ENCODE data around the gene CELF1. TPM values are rescaled to one million over a fixed set of nuclear protein-coding genes. Genes with fewer than 3 reads are reported as not detected.

Gene CELF1
- polyA plus RNA-seq, 1 of the 3 experiments (the other 2 are of a cell fraction) = 47.5 TPM

DNA sequence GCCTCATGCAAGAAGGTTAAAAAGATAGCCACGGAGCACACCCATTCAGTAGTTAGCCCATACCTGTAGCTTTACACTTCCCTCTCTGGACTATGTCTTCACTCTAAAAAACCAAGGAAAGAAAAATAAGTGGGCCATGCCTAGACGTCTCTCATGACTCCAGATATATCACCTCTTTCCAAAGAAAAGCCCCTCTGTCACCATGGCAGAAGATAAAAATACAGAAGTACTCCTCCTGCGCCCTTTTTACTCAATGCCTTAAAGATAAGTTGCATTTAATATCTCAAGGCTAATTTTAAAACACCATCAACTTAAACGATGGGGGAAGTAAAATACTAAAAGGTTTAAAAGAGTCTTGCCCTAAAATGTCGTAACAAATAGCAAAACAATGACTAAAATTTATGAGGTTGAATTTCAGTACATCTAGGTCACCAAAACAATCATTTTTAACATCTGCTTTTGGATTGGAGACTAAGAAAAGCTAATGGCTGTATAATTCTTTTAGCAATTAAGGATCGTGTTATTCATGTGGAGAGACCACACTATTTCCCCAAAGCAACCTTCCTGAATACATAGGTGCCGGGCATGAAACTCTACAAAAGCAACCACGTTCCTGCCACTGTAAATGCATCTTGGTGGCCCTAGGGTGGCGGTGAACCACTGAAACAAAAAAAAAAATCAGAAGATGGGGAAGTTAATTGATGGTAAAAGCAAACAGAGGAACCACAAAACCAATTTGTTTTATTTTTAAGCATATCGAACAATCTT, 46.0 kb downstream of the CELF1 start (continued):
- TF ChIP-seq TCF12 (IDR thresholded peaks at IDR 0.05) (no peak), JUND (IDR thresholded peaks at IDR 0.05) (no peak), RXRA (IDR thresholded peaks at IDR 0.05; ENCODE audit: borderline replicate concordance, low read depth) (no peak), FOXJ3 (CRISPR knock-in tag; IDR thresholded peaks at IDR 0.05) (no peak), MEF2A (IDR thresholded peaks at IDR 0.05; ENCODE audit: borderline replicate concordance, low read depth) (no peak)

DNA sequence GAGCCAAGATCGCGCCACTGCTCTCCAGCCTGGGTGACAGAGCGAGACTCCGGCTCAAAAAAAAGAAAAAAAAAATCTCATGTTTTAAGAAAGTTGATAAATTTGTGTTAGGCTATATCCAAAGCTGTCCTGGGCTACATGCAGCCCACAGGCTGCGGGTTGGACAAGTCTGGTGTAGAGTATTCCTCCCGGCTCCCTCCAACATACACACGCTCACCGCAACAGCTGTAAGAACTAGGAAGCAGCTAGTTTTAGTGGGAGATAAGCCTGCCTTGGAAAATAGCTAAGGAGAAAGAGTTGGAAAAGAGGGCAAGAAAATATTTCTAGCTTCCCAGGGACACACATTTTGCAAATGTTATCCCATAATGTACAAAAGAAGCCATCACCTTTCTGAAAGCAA, 46.6 kb downstream of the CELF1 start:
- ChIA-PET POLR2A (no interaction called here), CTCF (no interaction called here)
- Histone ChIP-seq H3K9me3 (no peaks in the 10 kb centered on the region), H3K36me3 (replicated peaks in 1 of 2; ENCODE audit: control insufficient read depth in 1 of 2, insufficient read depth in 2 of 2, low read length in 1 of 2) (peaks cover 0 to 4% of the 10 kb centered on the region in 2 experiments), H3K4me3 (ENCODE audit: low read depth in 2 of 2, low read length in 1 of 2) (no peak overlapping the region), H3K4me2 (no peak overlapping the region), H3K27me3 (ENCODE audit: insufficient read depth) (no peaks in the 10 kb centered on the region), H3K9me2 (no peaks in the 10 kb centered on the region), H4K20me1 (ENCODE audit: insufficient read depth) (peaks cover 96% of the 10 kb centered on the region), H3F3A (replicated peaks; ENCODE audit: insufficient read depth) (peaks cover 20% of the 10 kb centered on the region), H3K4me1 (ENCODE audit: control insufficient read depth in 1 of 2, insufficient read depth in 2 of 2, low read depth in 1 of 2, low read length in 1 of 2) (peaks cover 4 to 26% of the 10 kb centered on the region in 2 experiments), H3K9ac (no peak overlapping the region), H3K27ac (ENCODE audit: low read depth in 2 of 2, low read length in 1 of 2) (no peak overlapping the region), H2AFZ (ENCODE audit: low read depth) (no peak overlapping the region), H3K79me2 (ENCODE audit: insufficient read depth) (peaks cover 100% of the 10 kb centered on the region)
- no peak for DNase-seq
- no peak for TF ChIP-seq JUND (IDR thresholded peaks at IDR 0.05)
- no peak for TF ChIP-seq TAF1 (IDR thresholded peaks at IDR 0.05; ENCODE audit: borderline replicate concordance, low read depth, low read length)
- TF ChIP-seq, protein P1, sequence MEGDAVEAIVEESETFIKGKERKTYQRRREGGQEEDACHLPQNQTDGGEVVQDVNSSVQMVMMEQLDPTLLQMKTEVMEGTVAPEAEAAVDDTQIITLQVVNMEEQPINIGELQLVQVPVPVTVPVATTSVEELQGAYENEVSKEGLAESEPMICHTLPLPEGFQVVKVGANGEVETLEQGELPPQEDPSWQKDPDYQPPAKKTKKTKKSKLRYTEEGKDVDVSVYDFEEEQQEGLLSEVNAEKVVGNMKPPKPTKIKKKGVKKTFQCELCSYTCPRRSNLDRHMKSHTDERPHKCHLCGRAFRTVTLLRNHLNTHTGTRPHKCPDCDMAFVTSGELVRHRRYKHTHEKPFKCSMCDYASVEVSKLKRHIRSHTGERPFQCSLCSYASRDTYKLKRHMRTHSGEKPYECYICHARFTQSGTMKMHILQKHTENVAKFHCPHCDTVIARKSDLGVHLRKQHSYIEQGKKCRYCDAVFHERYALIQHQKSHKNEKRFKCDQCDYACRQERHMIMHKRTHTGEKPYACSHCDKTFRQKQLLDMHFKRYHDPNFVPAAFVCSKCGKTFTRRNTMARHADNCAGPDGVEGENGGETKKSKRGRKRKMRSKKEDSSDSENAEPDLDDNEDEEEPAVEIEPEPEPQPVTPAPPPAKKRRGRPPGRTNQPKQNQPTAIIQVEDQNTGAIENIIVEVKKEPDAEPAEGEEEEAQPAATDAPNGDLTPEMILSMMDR (IDR thresholded peaks at IDR 0.05) = no peak
- TF ChIP-seq, protein P2, sequence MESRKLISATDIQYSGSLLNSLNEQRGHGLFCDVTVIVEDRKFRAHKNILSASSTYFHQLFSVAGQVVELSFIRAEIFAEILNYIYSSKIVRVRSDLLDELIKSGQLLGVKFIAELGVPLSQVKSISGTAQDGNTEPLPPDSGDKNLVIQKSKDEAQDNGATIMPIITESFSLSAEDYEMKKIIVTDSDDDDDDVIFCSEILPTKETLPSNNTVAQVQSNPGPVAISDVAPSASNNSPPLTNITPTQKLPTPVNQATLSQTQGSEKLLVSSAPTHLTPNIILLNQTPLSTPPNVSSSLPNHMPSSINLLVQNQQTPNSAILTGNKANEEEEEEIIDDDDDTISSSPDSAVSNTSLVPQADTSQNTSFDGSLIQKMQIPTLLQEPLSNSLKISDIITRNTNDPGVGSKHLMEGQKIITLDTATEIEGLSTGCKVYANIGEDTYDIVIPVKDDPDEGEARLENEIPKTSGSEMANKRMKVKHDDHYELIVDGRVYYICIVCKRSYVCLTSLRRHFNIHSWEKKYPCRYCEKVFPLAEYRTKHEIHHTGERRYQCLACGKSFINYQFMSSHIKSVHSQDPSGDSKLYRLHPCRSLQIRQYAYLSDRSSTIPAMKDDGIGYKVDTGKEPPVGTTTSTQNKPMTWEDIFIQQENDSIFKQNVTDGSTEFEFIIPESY (IDR thresholded peaks at IDR 0.05; ENCODE audit: borderline replicate concordance, low read depth) = no peak
- TF ChIP-seq, protein P3, sequence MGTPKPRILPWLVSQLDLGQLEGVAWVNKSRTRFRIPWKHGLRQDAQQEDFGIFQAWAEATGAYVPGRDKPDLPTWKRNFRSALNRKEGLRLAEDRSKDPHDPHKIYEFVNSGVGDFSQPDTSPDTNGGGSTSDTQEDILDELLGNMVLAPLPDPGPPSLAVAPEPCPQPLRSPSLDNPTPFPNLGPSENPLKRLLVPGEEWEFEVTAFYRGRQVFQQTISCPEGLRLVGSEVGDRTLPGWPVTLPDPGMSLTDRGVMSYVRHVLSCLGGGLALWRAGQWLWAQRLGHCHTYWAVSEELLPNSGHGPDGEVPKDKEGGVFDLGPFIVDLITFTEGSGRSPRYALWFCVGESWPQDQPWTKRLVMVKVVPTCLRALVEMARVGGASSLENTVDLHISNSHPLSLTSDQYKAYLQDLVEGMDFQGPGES (IDR thresholded peaks at IDR 0.05; ENCODE audit: low read depth, low read length) = no peak
- TF ChIP-seq, protein P4, sequence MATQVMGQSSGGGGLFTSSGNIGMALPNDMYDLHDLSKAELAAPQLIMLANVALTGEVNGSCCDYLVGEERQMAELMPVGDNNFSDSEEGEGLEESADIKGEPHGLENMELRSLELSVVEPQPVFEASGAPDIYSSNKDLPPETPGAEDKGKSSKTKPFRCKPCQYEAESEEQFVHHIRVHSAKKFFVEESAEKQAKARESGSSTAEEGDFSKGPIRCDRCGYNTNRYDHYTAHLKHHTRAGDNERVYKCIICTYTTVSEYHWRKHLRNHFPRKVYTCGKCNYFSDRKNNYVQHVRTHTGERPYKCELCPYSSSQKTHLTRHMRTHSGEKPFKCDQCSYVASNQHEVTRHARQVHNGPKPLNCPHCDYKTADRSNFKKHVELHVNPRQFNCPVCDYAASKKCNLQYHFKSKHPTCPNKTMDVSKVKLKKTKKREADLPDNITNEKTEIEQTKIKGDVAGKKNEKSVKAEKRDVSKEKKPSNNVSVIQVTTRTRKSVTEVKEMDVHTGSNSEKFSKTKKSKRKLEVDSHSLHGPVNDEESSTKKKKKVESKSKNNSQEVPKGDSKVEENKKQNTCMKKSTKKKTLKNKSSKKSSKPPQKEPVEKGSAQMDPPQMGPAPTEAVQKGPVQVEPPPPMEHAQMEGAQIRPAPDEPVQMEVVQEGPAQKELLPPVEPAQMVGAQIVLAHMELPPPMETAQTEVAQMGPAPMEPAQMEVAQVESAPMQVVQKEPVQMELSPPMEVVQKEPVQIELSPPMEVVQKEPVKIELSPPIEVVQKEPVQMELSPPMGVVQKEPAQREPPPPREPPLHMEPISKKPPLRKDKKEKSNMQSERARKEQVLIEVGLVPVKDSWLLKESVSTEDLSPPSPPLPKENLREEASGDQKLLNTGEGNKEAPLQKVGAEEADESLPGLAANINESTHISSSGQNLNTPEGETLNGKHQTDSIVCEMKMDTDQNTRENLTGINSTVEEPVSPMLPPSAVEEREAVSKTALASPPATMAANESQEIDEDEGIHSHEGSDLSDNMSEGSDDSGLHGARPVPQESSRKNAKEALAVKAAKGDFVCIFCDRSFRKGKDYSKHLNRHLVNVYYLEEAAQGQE (IDR thresholded peaks at IDR 0.05; ENCODE audit: low read depth, low read length) = no peak
- 95% methylated on average over 8 of the region's 8 CpGs for WGBS (ENCODE audit: low lambda C conversion rate)
